Caki2 (cell line): Measurements from ENCODE around the gene TELO2. TPM values are rescaled to one million over a fixed set of nuclear protein-coding genes. Genes with fewer than 3 reads are reported as not detected.
A peak's percentile ranks its signal among the peaks of the same experiment; 100 is the strongest.
"Not testable (repeated sequence)": the region's sequence is repeated elsewhere in the genome, so short reads cannot be mapped to it uniquely, and the experiment has no call there.

Source experiments
- DNase-seq: peaks from one replicate; pipeline ENCODE4 v3.0.0-alpha.2; 2015; ENCODE audit warnings: low read depth
- in situ Hi-C: cut with HindIII; loops from 2 replicates; pipeline ENCODE4 v1.10.0; 2016; ENCODE audit warnings: low sequenced_read_pairs, low pct_unique_long_range_greater_than_20kb, mixed read lengths
- total RNA-seq: library from RNA; depleted of rRNA; stranded (reverse); fragments of >200 nt; shearing (Covaris generic); gene quantifications from 2 replicates; pipeline ENCODE4 v1.2.3, GENCODE V29; 2014; ENCODE audit warnings: low replicate concordance

The TELO2 gene
- total RNA-seq, 1 experiment from 2014 or later = 77.2 TPM

DNA sequence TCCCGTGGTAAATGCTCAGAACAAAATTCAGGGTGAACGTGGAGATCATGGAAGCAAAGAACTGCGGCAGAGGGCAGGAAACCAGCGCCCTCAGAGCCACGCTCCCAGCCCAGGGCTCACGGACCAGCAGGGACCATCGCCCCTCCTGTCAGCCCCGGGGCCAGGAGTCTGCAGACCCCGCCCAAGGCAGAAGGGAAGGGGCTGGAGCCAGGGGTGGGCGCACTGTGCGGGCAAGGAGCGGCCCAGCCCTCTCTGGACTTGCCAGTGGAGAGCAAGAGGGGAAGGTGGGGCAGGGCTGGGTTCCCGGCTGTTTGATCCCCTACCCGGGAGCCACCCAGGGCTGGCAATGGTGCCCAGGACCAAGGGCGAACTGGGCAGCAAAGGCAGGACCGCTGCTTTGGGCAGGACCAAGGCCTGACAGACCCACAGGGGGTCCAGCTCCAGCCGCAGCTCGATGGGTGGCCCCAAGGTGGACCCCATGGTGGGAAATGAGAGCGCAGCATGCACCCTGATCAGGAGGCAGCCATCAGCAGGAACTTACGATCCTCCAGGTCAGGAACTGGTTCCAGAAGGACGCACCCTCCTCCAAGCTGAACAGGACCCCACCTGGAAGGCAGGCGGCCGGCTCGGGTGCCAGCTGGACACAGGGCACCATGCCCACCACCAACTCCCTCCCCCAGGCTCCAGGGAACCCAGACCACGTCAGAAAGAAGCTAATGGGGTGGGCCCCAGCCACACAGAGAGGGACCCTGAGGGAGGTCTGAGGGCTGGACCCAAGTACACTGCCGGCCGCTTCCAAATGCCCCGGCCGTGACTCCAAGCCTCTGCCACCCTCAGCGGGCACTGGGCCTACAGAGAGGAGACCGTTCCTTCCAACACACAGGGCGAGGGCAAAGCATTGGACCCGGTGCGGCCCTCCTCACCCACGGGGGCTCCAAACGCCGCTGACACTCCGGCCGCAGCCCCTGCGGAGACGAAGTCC lies 37.7 kb upstream of the TELO2 start:
- in situ Hi-C loops = no loop called here
- no peak for DNase-seq

GRCh38 chr16:1456951-1457350 lies 36.2 kb upstream of the TELO2 start:
- in situ Hi-C loops = no loop called here
- no peak for DNase-seq

- in situ Hi-C loops = no loop called here
- DNase-seq = no peak
These were observed 35.5 kb upstream of the TELO2 start for GRCh38 chr16:1457489-1458245.

- no peak for DNase-seq
- in situ Hi-C loops = no loop called here
These were observed 34.7 kb upstream of the TELO2 start for GRCh38 chr16:1458336-1458976.

GRCh38 chr16:1458977-1459341 lies 34.2 kb upstream of the TELO2 start:
- no peak for DNase-seq
- in situ Hi-C loops = no loop called here

DNA sequence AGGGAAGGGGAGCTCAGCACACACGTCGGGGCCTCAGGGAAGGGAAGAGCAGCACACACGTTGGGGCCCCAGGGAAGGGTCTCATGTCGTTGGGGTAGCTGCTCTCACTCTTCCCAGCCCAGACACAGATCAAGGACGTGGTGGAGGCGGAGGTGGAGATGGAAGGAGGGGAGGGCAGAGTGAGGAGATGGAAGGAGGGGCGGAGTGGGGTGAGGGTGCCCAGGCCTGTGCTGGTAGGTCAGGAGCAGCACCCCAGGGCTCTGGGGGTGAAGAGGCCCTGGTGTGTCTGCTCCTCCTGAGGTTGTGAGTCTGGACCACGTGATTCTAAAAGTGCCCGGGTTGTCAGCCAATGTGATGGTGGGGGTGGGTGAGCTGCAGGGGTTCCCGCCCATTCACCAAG lies 33.2 kb upstream of the TELO2 start:
- in situ Hi-C loops = no loop called here
- DNase-seq = no peak

DNA sequence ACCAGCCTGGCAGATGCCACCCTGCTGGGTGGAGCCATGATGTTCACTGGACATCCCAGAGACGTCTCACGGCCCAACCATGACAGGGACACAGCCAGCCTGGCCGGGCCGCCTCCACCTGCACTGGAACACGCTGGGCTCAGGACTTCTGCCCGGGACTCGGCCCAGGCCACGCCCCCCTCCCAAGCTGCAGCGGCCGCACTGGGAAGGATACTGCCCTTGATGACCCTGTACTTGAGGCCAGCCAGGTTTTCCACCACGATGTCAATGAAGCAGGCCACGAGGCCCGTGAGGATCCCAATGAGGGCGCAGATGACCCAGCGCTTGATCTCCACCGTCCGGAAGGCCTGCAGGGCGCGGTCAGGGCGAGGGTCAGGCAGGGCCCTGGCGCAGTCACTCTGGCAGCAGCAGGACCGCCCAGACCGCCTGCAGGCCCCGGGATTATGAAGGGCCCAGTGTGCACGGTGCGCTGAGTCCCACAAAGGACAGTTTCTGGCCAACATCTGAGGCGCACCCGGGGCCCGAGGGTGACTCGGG lies 32.5 kb upstream of the TELO2 start:
- DNase-seq = no peak
- in situ Hi-C loops = no loop called here

GRCh38 chr16:1461146-1461545 lies 32.0 kb upstream of the TELO2 start:
- DNase-seq = no peak
- in situ Hi-C loops = no loop called here

GRCh38 chr16:1464196-1464893 lies 28.8 kb upstream of the TELO2 start:
- in situ Hi-C loops = no loop called here
- DNase-seq = no peak

- in situ Hi-C loops = no loop called here
- DNase-seq = no peak
These were observed 28.1 kb upstream of the TELO2 start for GRCh38 chr16:1464894-1465566.

DNA sequence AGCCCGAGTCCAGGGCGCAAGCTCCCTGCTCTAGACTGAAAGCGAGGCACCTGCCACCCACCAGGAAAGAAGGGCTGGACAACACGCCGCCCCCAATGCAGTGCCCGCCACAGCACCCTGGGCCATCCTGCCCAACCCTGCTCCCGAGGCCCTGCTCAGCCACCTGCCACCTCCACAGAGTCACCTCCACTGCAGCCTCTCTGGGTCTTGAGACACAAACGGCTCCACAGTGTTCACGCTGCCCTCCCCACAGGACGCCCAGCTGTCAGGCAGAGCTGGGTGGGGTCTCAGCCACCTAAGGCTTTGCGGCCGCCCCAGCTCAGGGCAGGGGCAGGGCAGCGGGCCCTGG lies 27.6 kb upstream of the TELO2 start:
- no peak for DNase-seq
- in situ Hi-C loops = no loop called here

DNA sequence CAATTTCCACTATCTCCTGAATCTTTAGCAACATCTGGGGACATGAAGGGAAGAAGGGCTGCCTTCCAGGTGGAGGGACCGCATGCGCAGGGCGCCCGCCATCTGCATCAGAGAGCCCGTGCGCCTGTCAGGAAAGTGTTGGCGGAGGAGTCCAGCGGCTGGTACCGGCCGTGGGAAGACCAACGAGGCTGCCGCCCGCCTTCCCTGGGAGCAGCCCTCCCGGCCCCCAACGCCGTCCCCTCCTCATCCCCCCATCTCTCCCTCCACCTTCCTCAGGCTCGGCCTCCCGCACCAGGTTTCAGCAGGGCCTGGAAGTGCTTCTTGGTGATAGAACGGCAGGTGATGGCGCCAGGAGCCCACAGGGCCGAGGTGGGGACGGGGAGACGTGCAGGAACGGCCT lies 27.1 kb upstream of the TELO2 start:
- DNase-seq = no peak
- in situ Hi-C loops = no loop called here

- peak; percentile 52 for DNase-seq
- in situ Hi-C loops = no loop called here
These were observed 26.1 kb upstream of the TELO2 start for GRCh38 chr16:1466968-1467521.

DNA sequence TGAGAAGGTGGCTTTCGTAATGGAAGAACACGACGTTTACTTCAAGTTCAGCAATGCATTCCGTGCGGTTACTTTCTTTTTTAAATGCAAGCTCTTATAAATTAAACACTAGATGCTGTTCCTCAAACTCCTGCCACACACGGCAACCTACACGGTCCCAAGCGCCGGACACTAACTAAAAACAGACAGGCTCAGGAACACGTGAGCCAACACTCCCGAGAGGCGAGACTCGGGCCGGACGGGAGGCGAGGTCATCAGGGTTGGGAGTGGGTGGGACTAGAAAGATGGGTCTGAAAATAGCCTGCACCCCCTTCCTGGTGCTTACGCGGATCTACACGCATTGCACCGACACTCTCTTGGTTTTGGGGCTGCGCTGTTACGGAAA lies 24.7 kb upstream of the TELO2 start:
- in situ Hi-C loops = no loop called here
- no peak for DNase-seq

DNA sequence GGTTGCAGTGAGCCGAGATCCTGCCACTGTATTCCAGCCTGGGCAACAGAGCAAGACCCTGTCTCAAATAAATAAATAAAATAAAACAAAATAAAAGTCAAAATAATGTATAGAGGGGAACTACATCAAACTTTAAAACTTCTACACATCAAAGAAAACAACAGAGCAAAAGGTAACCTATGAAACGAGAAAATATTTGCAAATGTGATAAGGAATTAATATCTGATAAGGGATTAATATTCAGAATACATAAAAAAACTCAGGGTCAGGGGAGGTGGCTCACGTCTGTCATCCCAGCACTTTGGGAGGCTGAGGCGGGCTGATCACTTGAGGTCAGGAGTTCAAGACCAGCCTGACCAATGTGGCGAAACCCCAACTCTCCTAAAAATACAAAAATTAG lies 24.0 kb upstream of the TELO2 start:
- DNase-seq, in situ Hi-C loops: not testable (repeated sequence)

GRCh38 chr16:1469693-1470201 lies 23.4 kb upstream of the TELO2 start:
- no peak for DNase-seq
- in situ Hi-C loops = no loop called here

- no peak for DNase-seq
- in situ Hi-C loops = no loop called here
These were observed 22.5 kb upstream of the TELO2 start for GRCh38 chr16:1470481-1471251.
